VCaP (cell line): ENCODE results near the gene HSP90B1.

Source experiments
- H3K27ac ChIP-seq: fragments of 450-650 bp; 2 replicates; pipeline ENCODE4 v1.5.1; 2017
- CTCF ChIP-seq: fragments of 450-650 bp; conservative IDR thresholded peaks from 2 replicates; pipeline ENCODE4 v1.5.1; 2017; ENCODE audit warnings: mild to moderate bottlenecking, moderate library complexity

Gene HSP90B1

GRCh38 chr12:103930034-103930786 lies at the start of gene HSP90B1:
HSP90B1 (plus strand) TSS chr12:103930410; CDS start chr12:103930516, 106 bp downstream.
- H3K27ac ChIP-seq: peak within 1 kb of the TSS; percentile 98
- no peak for TF ChIP-seq CTCF

GRCh38 chr12:103881261-103881660 lies 48.9 kb upstream of the HSP90B1 start:
- H3K27ac ChIP-seq: no peak overlapping the region
- no peak for TF ChIP-seq CTCF

- no peak overlapping the region for H3K27ac ChIP-seq
- no peak for TF ChIP-seq CTCF
Measured at GRCh38 chr12:103882861-103883596, 47.2 kb upstream of the HSP90B1 start.

- no peak overlapping the region for H3K27ac ChIP-seq
- TF ChIP-seq CTCF: no peak
Measured at GRCh38 chr12:103883908-103884307, 46.3 kb upstream of the HSP90B1 start.

DNA sequence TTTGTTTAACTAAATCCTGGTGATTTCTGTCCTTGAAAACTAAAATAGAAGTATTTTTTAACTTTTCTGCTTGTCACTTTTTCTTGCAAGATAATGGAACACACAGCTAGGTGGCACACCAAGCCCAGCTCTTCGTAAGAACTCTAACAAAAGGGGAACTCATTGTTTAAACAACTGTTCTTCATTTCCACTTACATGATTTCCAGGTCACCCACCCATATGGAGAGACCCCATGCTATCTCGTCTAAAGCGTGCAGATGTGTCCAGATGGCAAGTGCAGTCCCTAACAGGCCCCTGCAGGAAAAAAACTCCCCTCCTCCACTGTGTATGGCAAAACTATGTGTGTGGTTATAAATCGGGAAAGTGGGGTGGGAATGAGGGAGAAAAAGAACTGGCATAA lies 45.9 kb upstream of the HSP90B1 start:
- TF ChIP-seq CTCF: peak; percentile 75
- H3K27ac ChIP-seq: no peak overlapping the region

GRCh38 chr12:103886195-103886797 lies 43.9 kb upstream of the HSP90B1 start:
- TF ChIP-seq CTCF: no peak
- H3K27ac ChIP-seq: no peak overlapping the region

DNA sequence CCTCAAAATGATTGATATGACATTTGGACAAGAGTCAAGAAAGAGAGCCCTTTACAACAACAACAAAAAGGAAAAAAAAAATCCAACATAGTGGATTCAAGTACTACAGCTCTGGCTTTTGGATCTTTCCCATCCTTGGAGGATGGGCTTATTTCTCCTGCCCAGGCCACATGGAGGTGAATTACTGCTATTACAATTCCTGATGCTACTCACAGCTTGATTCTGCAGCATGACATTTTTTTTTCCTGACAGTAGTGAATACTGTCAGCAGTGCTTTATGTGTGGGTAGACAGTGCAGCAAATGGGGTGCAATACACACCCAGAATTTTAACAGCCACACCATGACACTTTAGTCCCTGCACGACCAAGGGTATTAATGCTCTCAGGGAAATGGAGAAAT lies 42.5 kb upstream of the HSP90B1 start:
- no peak for TF ChIP-seq CTCF
- H3K27ac ChIP-seq: no peak overlapping the region
